SK-N-MC (cell line): Measurements from ENCODE around the gene CLMP.

Experiments
- EZH2 ChIP-seq: fragments of 200-600 bp; sonication (generic); IDR thresholded peaks from one replicate; pipeline ENCODE4 v1.6.1; 2017; ENCODE audit warnings: antibody characterized with exemption
- FOXP2 ChIP-seq: optimal IDR thresholded peaks from 2 replicates; pipeline ENCODE3; 2011; ENCODE audit warnings: mild to moderate bottlenecking, moderate library complexity; ENCODE audit not compliant: insufficient read depth; ENCODE audit errors: extremely low read length, control extremely low read depth
- POLR2AphosphoS5 ChIP-seq: IDR thresholded peaks from 2 replicates; pipeline ENCODE4 v1.6.1; 2012; ENCODE audit warnings: mild to moderate bottlenecking, low read depth, low read length, borderline replicate concordance

DNA sequence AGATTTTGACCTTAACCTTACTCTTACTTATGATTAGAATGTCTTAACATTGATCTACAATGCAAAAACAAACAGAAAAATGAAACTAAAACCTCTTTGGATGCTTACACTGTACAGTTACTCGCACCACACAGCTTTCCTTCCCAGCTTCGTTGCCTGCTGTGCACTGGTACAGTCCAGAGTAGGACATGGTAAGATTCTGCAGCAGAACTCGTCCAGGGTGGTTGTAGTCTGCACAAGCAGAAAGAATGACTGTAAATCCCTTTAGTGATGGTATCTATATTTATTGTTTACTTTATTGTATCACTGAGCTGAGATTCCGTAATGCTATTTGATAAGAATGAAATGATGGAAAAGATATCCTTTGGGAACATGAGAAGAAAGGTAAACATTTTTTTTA is 112.1 kb downstream of the CLMP start:
- TF ChIP-seq EZH2 (no peak), POLR2AphosphoS5 (no peak), FOXP2 (no peak)
